Measurements from ENCODE around the gene SDR39U1. TPM values are rescaled to one million over a fixed set of nuclear protein-coding genes. Genes with fewer than 3 reads are reported as not detected.
A peak's percentile ranks its signal among the peaks of the same experiment; 100 is the strongest.

Gene SDR39U1
- total RNA-seq, 4 donors from 2014 or later, result 12.8 to 87.5 (median 33.0) TPM

DNA sequence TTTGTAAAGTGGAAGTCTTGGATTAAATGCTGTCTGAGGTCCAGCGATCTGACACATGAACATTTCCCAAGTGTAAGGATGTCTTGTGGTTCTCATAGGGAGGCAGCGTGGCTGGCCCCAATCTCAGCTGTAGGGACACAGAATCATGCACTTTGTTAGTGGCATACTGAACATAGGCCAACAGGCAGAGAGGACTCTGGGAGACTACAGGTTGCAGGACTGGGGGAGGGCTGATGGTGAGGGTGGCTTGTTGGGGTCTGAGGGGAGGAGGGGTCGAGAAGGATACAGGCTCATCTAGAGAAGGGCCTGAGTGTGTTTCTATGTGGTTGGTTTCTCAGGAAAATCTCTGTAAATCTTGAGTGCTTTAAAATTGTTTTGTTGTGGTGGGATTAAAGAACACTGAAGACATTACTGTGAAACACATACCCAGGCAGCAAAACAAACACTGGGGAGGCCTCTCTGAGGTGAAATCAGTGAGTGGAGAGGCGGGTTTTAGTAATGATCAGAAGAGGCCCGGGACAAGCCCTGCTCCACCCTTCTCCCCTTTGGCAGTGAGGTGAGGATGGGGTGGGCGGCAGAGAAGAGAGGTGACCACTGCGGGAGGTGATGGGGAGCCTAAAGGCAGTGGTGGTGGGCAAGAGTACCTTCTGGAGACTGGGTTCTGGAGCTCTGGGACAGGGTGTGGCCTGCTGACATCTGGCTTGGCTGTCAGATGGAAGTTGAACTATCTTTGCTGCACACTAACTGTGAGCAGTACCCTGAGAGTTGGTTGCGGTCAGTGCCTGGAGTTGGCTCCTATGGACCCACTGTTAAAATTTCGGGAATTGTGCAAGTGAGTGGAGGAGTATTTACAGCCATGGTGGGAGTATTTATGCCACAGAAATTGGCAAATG is 40.5 kb downstream of the SDR39U1 start:
- no peak for TF ChIP-seq POLR2A (IDR thresholded peaks at IDR 0.05)
- TF ChIP-seq, protein P1, sequence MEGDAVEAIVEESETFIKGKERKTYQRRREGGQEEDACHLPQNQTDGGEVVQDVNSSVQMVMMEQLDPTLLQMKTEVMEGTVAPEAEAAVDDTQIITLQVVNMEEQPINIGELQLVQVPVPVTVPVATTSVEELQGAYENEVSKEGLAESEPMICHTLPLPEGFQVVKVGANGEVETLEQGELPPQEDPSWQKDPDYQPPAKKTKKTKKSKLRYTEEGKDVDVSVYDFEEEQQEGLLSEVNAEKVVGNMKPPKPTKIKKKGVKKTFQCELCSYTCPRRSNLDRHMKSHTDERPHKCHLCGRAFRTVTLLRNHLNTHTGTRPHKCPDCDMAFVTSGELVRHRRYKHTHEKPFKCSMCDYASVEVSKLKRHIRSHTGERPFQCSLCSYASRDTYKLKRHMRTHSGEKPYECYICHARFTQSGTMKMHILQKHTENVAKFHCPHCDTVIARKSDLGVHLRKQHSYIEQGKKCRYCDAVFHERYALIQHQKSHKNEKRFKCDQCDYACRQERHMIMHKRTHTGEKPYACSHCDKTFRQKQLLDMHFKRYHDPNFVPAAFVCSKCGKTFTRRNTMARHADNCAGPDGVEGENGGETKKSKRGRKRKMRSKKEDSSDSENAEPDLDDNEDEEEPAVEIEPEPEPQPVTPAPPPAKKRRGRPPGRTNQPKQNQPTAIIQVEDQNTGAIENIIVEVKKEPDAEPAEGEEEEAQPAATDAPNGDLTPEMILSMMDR (IDR thresholded peaks at IDR 0.05), result no peak
- Histone ChIP-seq H3K36me3 (no peaks in the 10 kb centered on the region), H3K4me1 (peaks cover 0 to 7% of the 10 kb centered on the region in 2 donors), H3K27me3 (no peaks in the 10 kb centered on the region), H3K27ac (peak overlapping the region; percentile 55 to 87), H3K9me3 (no peaks in the 10 kb centered on the region), H3K4me3 (no peak overlapping the region)
- DNase-seq, result no peak
- intact Hi-C loops (cut with DNase I; ENCODE audit: low total_unique reads), result no loop called here

DNA sequence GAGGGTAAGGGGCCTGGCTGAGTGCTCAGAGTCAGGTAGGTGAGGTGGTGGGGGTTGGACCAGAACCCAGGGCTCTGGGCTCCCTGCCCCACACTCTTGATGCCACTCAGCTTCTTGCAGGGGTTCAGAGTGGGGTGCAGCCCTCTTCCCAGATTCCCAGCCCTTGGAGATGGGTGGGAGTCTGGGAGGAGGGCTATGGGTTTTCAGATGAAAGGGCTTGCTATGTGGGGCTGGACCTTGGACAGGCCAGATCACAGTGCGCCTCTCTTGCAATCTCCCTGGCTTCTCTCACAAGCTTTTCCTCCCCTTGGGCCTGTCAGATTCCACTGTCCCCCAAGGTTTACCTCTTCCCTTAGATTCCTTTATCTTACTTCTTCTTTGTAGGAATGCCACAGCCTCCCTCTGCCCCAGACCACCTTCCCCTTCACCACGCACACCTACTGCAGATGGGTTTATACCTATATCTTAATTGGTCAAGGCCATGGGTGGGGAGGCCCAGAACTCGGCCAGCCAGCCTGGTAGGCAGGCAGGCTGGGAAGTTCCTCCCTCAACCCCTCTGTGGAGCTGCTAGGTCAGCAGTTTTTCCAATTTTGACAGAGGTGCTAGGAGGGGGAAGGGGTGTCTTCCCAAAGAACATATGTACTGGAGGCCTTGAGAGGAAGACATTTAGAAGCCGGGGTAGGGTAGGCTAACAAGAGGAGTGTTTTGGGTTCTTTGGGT is 42.4 kb downstream of the SDR39U1 start:
- Histone ChIP-seq H3K4me3 (peak overlapping the region; percentile 57 to 66), H3K9me3 (no peaks in the 10 kb centered on the region), H3K27me3 (no peaks in the 10 kb centered on the region), H3K4me1 (peaks cover 0 to 7% of the 10 kb centered on the region in 2 donors), H3K36me3 (no peaks in the 10 kb centered on the region), H3K27ac (peak overlapping the region; percentile 87 to 91)
- DNase-seq, result no peak
- TF ChIP-seq POLR2A (IDR thresholded peaks at IDR 0.05), result no peak
- TF ChIP-seq, protein P1 (IDR thresholded peaks at IDR 0.05), result no peak
- intact Hi-C loops (cut with DNase I; ENCODE audit: low total_unique reads), result no loop called here

GRCh38 chr14:24399447-24399822 is 43.1 kb downstream of the SDR39U1 start:
- peaks cover 0 to 7% of the 10 kb centered on the region in 2 donors for H3K4me1 ChIP-seq
- no peaks in the 10 kb centered on the region for H3K9me3 ChIP-seq
- intact Hi-C loops (cut with DNase I; ENCODE audit: low total_unique reads), result no loop called here
- H3K4me3 ChIP-seq, result peak overlapping the region; percentile 57 to 66
- peak overlapping the region; percentile 87 to 91 for H3K27ac ChIP-seq
- no peak for DNase-seq
- H3K27me3 ChIP-seq, result no peaks in the 10 kb centered on the region
- H3K36me3 ChIP-seq, result no peaks in the 10 kb centered on the region
- TF ChIP-seq POLR2A (IDR thresholded peaks at IDR 0.05), result no peak
- TF ChIP-seq, protein P1 (IDR thresholded peaks at IDR 0.05), result no peak

DNA sequence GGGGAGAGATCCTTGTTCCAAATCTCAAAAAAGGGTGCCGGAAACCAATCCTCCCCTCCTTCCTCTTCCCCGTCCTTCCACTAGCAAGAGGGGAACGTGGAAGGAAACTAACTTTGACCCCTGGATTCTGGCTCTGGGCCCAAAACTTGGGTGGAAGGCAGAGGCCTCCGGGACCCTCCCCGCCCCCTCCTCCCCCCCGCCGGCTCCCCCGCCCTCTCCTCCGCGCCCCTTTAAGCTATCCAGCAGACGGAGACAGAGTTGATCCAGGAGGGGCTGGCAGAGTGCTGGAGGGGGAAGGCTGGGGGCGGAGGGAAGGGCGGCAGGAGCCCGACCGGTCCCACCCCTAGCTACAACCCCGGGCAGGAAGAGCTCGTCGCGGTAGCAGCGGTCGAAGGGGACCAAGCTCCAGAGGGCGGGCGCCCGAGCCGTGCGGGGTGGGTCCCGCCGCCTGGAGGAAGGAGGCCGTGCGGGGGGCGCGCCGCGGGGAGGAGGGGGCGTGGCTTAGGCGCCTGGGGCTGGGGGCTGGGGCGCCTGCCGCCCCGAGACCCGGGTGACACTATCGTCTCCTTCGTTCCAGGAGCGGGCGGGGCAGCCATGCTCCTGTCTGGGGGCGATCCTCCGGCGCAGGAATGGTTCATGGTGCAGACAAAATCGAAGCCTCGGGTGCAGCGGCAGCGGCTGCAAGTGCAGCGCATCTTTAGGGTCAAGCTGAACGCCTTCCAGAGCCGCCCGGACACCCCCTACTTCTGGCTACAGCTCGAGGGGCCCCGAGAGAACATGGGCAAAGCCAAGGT is 43.7 kb downstream of the SDR39U1 start, which contains the start of gene NYNRIN:
Gene NYNRIN (plus strand): TSS at position 351 of the 794 bp plus-strand sequence. CDS start 244 bp downstream, at position 595.
- no peaks in the 10 kb centered on the region for H3K9me3 ChIP-seq
- peak; percentile 62 to 67 for DNase-seq
- no peaks in the 10 kb centered on the region for H3K27me3 ChIP-seq
- TF ChIP-seq, protein P1 (IDR thresholded peaks at IDR 0.05), result no peak
- TF ChIP-seq POLR2A (IDR thresholded peaks at IDR 0.05), result peak in 1 of 2 donors; percentile 28
- peak within 1 kb of the TSS; percentile 57 to 66 for H3K4me3 ChIP-seq
- peaks cover 0 to 7% of the 10 kb centered on the region in 2 donors for H3K4me1 ChIP-seq
- H3K36me3 ChIP-seq, result no peaks in the 10 kb centered on the region
- H3K27ac ChIP-seq, result peak within 1 kb of the TSS; percentile 87 to 91
- intact Hi-C loops (cut with DNase I; ENCODE audit: low total_unique reads), result no loop called here

All from uterus (tissue), 4 donors.